Hippocampal formation (tissue), 2 donors: Measurements from ENCODE around the gene APPL1.
"Not testable (repeated sequence)": the region's sequence is repeated elsewhere in the genome, so short reads cannot be mapped to it uniquely, and the experiment has no call there.

Experiments used
- DNase-seq, 2 donors: peaks; one replicate each; lab custom pipeline; 2025; lab: John Stamatoyannopoulos, UW

Gene APPL1

DNA sequence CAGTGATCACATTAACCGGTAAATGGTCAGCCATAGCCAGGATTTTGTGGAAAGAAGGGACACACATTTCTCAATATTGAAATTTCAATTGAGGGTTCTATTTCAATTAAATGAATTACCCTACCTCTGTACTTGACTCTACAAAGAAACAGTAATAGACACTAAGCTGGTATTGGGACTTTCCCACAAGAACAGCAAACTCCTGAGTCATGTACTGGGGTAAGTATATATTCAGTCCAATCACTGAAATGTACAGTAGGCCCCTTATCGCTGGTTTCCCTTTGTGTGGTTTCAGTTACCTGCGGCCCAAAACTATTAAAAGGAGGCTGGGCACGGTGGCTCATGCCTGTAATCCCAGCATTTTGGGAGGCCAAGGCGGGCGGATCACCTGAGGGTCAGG lies 47.3 kb downstream of the APPL1 start:
- no peak for DNase-seq

DNA sequence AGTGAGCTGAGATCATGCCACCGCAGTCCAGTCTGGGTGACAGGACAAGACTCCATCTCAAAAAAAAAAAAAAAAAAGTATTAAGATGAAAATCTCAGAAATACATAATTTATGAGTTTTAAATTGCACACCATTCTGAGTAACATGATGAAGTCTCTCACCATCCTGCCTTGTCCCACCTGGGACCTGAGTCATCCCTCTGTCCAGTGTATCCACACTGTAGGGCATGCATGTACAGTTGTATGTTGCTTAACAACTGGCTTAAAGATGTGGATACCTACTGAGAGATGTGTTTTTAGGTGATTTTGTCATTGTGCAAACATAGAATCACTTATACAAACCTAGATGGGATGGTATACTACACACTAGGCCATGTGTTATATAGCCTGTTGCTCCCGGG lies 47.9 kb downstream of the APPL1 start:
- no peak for DNase-seq

DNA sequence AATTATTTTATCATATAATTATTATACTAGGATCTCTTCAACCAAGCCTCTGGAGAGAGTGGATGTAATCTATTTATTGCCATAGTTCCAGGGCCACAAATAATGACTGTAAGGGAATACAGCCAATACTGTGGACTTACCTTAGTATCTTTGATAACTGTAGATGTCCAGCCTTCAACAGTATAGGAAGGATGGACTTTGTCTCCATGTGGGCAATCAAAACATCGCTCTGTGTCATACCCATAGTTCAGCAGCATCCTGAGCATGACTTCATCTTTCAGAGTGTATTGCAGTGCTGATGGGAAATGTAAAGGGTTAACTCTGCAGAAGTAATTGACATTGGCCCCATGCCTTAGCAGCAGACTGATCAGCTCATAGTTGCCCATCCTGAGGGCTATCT lies 50.7 kb downstream of the APPL1 start:
- no peak for DNase-seq

DNA sequence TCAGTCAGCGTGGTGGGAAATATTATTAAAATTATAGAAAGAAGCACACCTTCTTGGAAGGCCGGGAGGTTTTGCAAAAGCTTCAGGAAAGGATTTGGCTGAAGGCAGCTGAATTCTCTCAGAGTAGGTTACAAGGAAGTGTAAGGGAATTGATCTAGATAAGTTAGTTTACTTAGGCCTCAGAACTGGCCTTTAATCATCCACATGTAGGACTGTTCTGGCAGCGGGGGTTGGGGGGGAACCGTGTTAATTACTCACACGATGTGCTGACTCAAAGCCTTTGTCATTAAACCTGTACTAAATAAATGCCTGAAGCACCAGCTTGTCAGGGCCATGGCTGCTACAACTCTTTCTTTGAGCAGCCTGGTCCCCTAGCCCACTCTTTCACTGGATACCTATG lies 52.2 kb downstream of the APPL1 start:
- no peak for DNase-seq

DNA sequence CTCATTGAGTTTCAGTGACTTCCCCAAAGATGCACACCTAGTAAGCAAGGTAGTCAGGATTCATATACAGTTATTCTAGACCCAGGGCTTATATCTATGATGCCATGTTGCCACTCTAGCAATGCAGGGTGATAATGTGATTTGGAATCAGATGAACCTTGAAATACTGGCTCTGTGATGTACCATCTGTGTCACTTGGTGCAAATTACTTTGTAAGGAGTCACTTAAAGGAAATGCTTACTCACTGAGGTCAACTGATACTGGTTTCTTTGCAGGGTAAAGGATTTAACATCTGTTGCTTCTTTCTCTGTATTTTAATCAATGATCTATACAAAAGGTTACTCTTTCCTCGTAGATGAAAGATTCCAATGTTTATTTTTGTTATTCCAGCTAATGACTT lies 54.2 kb downstream of the APPL1 start:
- DNase-seq: no peak

DNA sequence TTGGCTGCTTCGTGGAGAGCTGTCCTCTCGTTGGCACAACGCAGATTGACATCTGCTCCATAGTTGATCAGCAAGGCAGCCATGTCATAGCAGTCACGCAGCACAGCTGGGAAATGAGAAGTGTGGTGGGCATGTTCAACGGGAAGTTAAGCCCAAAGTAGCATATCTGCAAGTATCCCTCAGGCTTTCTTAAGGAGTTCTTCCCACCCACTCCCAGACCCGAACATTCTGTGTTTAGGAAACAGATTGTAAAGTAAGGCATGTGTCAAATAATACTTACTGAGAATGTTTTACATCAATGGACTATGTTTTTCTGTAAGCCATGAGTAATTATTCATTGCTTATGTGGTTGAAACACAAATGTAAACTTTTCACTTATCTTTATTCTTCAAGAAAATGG lies 55.8 kb downstream of the APPL1 start:
- DNase-seq: no peak

DNA sequence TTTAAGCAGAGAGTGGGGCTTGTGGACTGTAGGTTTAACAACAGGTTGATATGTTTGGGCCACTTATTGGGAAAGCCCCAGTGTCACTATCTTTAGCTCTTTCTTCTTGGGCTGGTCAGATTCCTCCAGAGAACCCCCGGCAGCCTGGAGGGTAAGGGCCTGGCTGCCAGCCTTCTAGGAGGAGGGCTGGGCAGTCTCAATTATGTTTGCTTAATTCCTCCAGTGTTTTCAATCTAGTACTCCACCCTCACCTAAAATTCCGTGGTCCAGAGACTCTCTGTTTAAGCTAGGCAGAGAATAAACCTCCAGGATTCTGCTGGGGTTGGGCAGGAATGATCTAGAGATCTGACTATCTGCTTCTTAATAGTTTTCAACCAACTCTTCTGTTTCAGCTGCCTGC lies 59.7 kb downstream of the APPL1 start:
- DNase-seq: no peak

DNA sequence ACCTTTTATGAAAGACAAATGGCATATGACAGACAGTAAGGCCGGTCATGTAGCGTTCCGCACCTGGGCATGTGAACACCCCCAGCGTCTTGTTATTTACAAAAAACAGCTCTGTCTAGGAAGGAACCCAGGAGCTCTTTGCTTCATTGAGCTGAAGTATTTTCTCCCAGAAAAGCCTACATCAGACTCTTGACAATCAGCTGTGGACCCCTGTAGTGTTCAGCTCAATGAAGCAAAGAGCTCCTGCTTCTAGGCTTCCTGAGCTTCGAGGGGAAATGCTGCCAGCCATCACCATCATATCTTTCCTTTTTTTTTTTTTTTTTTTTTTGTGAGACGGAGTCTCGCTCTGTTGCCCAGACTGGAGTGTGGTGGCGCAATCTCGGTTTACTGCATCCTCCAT lies 60.9 kb downstream of the APPL1 start:
- no peak for DNase-seq

DNA sequence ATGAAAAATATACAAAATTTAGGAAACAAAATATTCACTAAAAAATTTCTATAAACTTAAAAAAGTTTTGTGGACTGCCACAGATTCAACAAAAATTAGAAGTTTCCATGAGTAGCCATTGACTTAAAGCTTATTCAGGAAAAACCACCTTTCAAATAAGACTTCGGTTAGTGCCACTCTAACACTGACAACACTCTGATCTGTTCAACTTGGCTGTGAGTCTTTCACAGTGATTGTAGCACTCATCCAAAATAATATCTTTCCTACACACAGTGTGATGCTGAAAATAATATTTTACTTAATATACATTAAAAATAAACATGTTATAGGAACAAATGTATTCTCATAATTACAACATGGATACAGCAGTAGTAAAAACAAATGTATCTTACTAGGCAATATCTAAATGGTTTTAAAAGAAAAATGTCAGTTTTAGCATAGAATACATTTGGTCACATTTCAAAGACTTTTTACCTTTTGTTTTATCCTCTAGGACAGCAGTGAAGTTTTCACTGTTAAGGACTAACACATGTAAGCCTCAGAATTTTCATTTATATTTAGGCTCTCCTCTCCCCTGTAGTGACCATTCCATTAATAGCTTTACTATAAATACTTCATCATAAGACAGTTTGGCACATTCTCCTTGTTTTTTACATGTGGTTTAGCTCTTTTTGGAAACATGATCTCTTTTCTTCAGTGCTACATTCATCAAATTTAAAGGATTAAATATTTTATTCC lies 64.8 kb downstream of the APPL1 start, which contains the start of gene ASB14:
ASB14 (minus strand) TSS at position 527 of the 738 bp plus-strand sequence. CDS start 652 bp downstream, outside the sequence.
- no peak for DNase-seq

DNA sequence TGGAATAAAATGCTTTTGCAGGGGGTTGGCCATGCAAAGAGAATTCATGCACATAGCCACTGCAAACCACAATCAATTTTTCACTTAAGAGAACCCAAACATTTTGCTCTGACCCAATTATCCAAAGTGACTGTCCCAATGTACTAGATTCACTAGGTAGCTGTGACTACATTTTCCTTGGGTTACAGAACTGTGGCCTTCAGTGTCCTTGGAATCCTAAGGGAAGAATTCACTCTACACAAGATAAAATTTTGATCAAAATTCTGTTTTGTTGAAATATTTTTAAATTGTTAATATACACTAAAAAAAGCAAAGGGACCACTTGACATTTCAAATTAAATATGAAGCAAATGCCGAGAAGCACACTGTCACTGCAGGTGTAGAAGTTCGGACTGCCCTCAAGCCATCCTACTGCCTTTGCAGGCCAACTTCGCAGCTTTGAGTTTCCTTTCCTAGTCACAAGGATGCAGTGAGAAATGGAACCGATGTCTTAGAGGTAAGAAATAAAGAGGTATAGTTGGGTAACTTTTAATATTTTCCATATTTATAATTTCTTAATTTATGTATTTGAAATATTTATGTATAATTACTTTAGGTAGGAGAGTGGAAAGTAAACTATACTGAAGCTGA lies 65.5 kb downstream of the APPL1 start:
- no peak for DNase-seq

DNA sequence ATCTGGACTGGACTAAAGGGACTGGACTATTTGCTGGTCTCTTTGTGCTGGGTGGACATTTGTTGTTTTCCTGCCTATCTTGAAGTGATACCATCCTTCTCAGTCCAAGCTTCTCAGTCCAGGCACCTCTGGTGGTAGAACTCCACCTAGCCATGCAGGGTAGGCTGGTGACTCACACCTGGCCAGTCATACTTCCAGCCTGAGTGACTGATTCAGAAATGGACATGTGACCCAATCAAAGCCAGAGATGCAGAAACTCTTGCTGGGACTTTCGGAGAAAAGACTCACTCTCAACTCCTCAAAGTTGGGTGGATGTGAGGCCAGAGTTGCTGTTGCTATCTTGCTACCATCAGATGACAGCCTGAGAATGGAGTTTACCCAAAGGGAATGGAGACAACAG lies 70.5 kb downstream of the APPL1 start:
- DNase-seq: no peak

DNA sequence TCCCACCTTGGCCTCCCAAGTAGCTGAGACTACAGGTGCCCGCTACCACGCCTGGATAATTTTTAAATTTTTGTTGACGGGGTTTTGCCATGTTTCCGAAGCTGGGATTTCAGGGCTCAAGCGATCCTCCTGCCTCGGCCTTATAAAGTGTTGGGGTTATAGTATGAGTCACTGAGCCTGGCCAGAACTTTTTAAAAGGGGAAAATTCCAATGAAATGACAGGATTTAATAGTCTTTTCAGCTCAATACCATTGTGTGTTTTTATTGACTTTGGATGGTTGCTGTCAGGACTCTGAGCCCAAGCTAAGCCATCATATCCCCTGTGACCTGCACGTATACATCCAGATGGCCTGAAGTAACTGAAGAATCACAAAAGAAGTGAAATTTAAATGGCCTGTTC lies 76.0 kb downstream of the APPL1 start:
- DNase-seq: not testable (repeated sequence)

DNA sequence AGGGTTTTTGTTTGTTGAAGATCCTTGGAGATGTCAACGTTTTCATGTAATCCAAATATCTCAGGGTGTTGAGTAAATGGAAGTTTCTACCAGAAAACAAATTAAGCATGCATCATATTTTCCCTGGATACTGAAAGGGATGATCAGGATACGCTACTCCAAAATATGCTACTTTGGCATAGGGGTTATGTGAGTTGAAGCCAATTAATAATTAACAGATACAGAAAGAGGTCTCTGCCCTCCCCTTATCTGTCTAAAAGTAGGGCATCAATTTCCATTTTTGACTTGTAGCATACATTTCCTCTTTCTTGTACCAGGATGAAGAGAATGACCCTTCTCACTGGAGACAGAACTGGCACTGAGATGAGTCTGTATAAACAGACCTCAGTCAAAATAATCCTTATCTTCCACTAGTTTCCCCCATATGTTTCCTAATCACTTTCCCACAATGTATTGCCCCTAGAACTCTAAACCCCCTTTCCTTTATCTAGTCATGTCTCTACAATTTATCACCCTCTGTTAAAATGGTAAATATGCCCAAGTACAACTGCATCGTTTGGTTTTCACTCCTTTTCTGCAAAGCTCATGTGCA lies 82.3 kb downstream of the APPL1 start:
- no peak for DNase-seq

DNA sequence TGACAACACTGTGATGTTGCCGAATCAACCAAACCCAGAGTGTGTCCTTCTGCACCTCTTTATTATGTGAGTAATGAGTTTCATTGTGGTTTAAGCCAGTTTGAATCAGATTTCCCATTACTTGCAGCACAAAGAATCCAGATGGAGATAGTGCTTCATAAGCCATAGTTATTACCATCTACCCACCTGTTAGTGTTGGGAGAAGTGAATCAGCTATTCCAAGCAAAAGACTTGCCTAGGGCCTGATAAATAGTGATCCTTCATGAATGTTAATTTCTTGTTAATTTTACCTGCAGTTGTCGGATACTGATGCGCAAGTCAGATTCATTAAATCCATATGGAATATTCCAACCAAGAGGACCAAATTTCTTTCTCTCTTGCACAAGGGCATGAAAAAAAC lies 86.7 kb downstream of the APPL1 start:
- DNase-seq: no peak
